Epithelial cell of esophagus (primary cell): ENCODE data around the gene RER1.
A peak's percentile ranks its signal among the peaks of the same experiment; 100 is the strongest.

Source experiments
- DNase-seq: peaks from one replicate; pipeline ENCODE4 v3.0.0; 2010; ENCODE audit warnings: low read depth
- H3K4me3 ChIP-seq: 2 replicates; pipeline ENCODE4 v1.5.1; 2011; ENCODE audit warnings: mild to moderate bottlenecking, low read length, control low read depth
- TF ChIP-seq, protein P1 (sequence below): IDR thresholded peaks from 2 replicates; pipeline ENCODE4 v1.5.1; 2011; ENCODE audit warnings: low read depth, mild to moderate bottlenecking, low read length, control low read depth, inconsistent platforms; ENCODE audit not compliant: insufficient read depth; ENCODE audit errors: missing control alignments

Gene RER1

DNA sequence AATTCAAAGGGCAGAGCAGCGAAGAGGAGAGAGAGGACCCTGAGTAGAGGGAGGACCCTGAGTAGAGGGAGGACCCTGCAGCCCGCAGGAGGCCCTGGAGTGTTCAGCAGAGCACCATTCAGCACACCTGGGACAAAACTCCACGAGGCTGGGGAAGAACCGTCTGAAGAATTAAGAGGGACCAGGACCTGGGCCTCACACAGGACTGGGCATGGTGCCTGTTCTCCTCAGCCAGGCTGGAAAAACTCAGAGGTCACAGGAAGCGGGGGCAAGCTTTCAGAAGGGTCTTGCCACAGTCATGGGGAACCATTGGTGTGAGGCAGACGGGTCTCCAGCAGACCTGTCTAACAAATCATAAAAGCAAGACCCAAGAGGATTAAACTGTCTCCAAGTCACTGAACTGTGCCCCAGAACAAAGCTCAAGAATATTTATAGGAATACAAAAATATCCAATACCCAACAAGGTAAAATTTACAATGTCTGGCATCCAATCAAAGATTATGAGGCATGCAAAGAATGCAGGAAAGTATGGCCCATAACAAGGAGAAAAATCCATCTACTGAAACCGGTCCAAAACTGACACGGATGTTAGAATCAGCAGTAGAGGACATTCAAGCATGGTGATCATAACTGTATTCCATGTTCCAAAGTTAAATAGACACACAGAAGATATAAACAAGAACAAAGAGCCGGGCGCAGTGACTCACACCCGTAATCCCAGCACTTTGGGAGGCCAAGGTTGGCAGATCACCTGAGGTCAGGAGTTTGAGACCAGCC is 30.9 kb upstream of the RER1 start:
- TF ChIP-seq, protein P1, sequence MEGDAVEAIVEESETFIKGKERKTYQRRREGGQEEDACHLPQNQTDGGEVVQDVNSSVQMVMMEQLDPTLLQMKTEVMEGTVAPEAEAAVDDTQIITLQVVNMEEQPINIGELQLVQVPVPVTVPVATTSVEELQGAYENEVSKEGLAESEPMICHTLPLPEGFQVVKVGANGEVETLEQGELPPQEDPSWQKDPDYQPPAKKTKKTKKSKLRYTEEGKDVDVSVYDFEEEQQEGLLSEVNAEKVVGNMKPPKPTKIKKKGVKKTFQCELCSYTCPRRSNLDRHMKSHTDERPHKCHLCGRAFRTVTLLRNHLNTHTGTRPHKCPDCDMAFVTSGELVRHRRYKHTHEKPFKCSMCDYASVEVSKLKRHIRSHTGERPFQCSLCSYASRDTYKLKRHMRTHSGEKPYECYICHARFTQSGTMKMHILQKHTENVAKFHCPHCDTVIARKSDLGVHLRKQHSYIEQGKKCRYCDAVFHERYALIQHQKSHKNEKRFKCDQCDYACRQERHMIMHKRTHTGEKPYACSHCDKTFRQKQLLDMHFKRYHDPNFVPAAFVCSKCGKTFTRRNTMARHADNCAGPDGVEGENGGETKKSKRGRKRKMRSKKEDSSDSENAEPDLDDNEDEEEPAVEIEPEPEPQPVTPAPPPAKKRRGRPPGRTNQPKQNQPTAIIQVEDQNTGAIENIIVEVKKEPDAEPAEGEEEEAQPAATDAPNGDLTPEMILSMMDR: no peak
- DNase-seq: no peak
- H3K4me3 ChIP-seq: no peak overlapping the region

DNA sequence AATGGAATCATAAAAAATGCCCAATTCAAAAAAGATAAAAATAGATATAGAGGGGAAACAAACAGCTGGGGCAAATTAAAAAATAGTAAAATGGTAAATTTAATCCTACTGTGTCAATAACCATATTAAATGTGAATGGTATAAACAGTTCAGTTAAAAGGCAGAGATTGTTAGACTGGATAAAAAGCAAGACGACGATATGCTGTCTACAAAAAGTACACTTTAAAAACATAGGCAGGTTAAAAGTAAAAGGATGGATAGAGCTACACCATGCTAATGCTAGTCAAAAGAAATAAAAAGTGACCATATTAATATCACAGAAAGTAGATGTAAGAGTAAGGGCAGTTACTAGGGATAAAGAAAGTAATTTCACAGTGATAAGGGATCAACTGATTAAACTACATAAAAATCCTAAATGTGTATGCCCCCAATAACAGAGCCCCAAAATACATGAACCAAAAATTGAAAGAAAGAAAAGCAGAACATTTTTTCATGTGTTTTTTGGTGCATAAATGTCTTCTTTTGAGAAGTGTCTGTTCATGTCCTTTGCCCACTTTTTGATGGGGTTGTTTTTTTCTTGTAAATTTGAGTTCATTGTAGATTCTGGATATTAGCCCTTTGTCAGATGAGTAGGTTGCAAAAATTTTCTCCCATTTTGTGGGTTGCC is 27.7 kb upstream of the RER1 start:
- H3K4me3 ChIP-seq: no peak overlapping the region
- TF ChIP-seq, protein P1: no peak
- DNase-seq: no peak

DNA sequence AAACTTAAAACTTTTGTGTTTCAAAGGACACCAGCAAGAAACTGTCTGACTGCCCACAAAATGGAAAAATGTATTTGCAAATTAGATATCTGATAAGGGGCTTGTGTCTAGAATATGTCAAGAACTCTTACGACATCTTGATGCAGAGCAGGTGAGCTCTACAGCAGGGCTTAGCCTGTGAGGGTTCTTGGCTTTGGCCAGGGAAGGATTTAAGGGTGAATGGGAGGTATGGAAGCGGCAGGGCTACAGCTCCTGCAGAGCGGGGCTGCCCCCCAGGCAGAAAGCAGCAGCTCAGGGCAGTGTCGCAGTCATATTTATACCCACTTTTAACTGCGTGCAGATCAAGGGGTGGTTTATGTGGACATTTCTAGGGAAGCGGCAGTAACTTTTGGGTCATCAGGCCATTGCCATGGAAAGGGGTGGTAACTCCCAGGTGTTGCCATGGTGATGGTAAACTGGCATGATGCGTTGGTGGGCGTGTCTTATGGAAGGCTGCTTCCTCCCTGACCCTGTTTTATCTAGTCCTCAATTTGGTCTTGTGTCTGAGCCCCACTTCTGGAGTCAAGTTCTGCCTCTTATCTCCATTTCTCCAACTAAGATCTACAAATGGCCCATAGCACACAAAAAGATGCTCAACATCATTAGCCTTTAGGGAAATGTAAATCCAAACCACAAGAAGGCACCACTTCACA is 23.4 kb upstream of the RER1 start:
- TF ChIP-seq, protein P1: no peak
- no peak overlapping the region for H3K4me3 ChIP-seq
- no peak for DNase-seq

DNA sequence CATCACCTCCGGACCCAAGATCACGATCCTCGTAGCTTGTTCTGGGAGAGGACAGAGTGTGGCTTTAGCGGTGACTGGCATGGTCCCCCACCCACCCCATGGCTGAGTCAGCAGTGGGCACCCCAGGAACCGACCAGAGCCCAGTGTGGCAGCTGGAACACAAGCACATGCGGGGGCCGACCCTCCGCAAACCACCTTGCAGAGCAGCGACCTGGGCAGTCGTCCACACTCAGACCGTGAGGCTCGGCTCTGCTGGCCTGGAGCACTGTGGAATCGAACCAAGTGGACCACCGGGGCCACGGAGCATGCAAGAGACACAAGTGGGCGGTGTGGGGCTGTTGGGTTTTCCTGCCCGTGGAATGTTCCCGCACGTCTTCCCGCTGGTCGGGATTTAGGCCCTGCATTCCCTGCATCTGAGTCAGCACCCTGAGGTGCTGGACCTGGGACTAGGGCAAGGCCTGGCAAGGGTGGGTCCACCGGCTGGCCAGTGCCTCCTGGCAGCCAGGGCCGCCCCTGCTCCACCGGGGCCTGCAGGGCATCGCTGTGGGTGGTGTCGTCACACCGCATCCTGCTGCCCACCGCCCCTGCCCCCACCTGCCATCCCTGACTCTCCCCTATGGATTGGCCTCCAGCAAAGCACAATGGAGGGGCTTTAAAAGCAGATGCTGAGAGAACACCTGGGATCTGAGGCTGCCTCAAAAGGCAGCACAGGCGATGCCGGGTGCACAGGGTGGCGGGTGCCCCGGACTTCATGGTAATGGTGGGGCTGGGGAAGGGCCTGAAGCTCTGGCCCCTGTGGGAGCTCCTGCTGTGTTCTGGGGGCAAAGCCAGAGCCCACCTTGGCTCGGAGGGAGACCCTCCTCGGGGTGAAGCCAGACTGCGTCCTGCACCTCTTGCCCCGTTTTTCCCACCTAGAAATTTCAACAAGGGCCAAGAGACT is 18.8 kb upstream of the RER1 start:
- TF ChIP-seq, protein P1: no peak
- no peak overlapping the region for H3K4me3 ChIP-seq
- DNase-seq: peak; percentile 34

DNA sequence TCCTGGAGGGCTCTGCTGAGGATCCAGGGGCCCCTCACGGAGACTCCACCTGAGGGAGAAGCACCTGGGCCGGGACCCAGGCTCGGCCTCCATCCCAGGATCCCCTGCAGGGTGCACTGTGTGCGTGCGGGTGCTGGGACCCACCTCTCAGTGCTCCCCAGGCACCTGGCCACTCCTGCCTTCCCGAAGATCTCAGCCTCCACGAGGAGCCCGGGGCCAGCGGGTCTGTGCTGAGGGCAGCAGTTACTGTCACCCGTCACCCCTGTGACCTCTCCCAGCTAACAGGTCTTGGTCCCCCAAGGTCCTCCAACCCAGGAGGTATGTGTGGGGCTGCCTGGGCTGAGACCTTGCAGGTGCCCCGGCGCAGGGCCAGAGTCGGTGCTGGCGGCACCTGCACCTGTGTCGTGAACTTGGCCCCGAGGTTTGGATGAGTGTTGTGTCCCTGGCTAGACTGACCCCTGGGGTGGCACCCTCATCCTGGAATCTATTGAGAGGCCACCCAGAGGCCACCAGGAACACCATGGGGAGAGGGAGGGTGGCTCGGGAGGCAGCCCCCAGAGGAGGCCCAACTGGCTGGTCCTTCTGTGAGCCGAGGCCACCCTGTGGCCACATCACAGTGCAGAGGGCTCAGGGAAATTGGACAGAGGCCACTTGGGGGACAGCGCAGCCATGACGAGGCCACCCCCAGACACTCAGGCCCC is 17.9 kb upstream of the RER1 start:
- H3K4me3 ChIP-seq: no peak overlapping the region
- TF ChIP-seq, protein P1: no peak
- no peak for DNase-seq
